Globus pallidus (tissue), 1 donor: ENCODE measurements around the gene SLC39A8.
"Not testable (repeated sequence)": the region's sequence is repeated elsewhere in the genome, so short reads cannot be mapped to it uniquely, and the experiment has no call there.

Experiments
- DNase-seq: peaks from one replicate; pipeline ENCODE4 v3.0.0-alpha.2; 2015; ENCODE audit warnings: low spot score

The SLC39A8 gene

DNA sequence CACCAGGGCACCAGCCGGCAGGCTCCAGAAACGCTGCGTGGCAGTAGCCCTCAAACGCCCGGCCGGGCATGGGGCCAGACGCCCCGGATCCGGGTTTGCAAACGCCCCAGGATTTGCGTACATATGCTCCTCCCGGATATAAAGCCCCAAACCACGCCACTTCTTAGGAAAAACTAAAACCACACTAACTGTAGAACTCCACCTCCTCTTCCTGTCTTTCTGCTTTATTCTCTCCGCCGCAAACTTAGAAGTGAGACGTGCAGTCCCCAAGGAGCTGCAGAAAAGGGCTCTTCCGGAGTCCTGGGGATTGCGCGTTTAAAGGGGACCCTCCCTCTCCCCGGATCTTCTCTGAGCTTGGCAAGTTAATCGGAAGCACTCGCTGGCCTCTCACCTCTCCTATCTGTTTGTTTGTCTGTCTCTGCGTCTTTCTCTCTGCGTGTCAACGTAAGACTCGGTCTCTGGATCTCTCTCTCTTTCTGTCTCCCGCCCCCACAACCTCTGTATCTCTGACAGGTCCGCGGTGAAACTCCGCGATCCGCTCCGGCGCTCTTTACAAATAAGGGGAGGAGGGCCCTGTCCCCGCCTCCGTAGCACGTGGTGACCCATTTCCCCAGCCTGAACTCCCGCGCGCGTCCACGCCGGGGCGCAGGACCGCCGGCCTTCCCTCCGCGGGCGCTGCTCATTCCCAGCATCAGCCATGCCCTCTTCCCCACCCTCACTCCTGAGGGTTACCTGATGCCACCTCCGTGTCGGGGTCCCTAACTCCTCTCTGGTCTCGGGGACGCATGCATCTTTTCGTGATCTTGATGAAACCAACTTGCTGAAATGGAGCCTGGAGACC, at the start of gene SLC39A8:
SLC39A8 (minus strand) TSS at position 529 of the 841 bp plus-strand sequence. CDS start 820 bp downstream, outside the sequence.
- peak; percentile 75 for DNase-seq

DNA sequence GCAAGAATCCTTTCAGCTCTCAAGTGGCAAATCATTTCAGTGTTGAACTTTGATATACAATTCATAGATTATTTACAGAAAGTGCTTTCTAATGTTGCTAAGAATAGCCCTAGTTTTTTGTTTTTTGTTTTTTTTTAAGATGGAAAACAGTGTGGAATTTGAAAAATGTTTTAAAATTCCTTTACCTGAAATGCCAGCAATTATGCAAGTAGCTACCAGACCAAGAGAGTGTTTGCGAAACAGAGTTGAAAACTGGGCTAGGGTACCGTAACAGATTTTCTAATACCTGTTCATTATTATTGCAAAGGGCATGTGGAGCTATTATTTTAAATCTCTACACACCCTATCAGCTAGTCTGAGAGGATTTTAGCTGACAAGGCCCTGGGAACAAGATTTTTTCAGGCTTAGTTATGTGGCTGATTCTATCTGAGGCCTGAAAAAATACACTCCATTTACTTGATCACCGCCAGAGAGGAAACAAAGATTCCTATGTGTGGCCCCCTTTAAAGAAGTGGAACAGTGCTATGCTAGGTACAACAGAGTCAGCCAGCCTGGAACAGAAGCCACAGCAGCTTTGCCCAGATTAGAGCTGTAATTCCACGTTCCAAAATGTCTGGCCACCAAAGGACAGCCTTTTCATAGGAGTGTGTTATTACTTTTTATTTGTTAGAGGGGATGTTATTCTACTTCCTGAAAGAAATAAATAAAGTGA, 46.9 kb upstream of the SLC39A8 start:
- no peak for DNase-seq

DNA sequence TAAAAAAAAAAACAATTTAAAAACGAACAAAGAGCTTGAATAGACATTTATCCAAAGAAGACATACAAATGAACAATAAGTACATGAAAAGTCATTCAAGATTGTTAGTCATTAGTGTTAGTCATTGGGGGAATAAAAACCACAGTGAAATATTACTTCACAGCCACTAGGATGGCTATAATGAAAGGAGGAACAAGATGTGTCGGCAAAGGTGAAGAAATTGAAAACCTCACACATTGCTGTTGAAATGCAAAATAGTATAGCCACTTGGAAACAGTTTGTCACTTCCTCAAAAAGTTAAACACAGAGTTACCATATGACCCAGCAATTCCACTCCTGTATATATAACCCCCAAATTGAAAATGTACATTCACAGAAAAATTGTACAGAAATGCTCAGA, 45.2 kb upstream of the SLC39A8 start:
- no peak for DNase-seq

DNA sequence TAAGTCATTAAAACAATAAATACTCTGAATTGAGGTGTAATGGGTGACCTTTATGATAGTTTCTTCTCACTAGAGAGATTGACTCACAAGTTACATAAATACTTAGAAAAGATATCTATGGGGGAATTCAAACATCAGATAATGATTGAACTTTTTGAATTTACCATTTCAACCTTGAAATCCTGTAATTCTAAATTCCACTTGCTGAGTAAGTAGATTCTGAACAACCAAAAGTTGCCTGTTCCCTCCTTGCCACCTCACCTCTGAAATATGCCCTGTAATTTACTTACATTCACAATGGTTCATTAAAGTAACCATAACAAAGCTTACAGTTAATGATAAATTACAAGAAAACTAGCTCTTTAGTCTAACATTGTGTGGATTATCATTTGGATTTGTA, 43.3 kb upstream of the SLC39A8 start:
- DNase-seq: no peak

DNA sequence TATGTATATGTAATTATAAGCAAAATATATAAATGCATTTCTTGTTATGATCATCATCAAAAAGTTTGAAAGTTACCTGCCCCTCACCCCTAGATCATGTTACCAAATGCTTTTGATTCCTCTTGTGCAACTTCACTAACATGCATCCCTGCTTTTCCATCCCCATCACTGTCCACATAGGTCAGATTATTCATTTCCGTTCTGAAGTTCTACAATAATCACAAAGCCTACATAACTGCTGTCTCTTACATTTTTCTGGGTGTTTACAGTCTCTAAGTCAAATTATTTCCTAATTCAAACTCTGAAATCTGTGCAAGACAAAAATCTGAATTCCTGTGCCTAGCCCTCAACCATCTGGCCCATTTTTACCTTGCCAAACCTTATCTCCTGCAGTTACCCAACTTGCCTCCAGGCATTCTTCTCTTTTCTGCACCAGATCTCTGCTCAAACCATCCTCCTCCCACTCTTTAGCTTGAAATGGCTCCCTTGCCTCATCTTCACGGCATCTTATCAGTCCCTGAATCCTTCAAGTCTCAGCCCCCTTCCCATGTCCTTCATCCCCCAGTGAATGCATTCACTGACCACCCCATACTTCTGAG, 42.4 kb upstream of the SLC39A8 start:
- DNase-seq: no peak

DNA sequence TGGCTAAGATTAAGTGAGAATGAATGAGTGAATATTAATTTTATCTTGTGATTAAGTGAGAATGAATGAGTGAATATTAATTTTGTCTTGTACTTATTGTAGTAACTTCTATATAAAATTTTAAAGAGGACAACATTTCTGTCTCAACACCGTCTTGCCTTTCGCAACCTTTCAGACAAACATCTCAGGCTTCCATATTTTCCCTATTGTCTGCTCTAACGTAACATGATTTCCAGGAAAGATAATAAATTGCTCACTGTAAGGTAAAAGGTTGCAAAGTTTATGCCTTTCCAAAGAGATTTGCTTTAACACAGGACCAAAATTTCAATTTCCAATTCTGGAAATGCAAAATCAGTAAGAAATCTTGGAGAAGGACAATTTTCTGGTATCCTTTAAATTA, 41.7 kb upstream of the SLC39A8 start:
- no peak for DNase-seq

DNA sequence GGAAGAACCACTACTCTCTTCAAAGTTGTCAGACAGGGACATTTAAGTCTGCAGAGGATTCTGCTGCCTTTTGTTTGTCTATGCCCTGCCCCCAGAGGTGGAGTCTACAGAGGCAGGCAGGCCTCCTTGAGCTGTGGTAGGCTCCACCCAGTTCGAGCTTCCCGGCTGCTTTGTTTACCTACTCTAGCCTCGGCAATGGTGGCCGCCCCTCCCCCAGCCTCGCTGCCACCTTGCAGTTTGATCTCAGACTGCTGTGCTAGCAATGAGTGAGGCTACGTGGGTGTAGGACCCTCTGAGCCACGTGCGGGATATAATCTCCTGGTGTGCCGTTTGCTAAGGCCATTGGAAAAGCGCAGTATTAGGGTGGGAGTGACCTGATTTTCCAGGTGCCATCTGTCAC, 35.0 kb upstream of the SLC39A8 start:
- not testable (repeated sequence) for DNase-seq

DNA sequence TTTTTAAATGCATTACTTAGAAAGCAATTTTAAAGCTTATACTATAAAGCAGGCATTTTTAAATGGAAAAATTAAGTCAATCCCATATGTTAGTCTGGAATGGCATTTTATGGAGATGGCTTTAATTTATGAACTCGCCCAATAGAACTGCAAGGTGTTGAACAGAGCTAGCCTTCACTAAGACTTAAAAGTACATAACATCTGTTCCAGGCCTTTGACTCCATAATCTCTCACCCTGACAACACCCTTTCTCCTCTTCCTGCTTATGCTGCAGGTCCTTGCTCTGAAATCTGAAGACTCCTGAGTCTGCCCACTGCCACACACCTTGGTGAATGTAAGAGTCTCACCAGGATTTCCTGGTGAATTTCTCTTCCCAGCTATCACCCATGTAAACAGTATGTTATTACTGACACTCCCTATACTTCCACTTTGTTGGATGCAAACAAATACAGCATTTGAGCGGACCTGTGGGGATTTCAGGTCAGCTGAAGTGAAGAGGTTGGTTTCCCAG, 17.7 kb upstream of the SLC39A8 start:
- DNase-seq: no peak

DNA sequence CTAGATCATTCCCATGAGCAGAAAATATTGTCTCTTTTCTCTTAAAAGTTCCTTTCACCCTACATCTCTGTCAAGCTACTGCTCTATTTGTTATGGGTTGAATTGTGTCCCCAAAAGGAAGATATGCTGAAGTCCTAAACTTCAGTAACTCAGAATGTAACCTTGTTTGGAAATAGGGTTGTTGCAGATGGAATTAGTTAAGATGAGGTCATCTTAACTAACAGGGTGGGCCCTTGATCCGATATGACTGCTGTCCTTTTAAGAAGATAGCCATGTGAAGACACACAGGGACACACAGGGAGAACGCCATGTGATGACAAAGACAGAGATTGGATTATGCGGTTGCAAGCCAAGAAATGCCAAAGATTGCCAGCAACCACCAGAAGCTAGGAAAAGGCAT, 12.8 kb upstream of the SLC39A8 start:
- DNase-seq: no peak

DNA sequence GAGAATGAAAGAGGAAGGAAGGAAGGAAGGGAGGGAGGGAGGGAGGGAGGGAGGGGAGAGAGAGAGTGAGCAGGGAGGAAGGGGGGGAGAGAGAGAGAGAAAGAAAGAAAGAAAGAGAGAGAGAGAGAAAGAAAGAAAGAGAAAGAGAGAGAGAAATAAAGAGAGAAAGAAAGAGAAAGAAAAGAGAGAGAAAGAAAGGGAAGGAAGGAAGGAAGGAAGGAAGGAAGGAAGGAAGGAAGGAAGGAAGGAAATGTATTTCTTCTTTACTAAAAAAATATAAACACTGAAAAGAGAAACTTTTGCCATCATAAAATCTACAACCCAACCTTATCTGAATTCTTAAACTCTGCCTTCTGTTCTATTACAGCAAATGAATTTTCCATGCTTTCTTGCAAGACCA, 12.4 kb upstream of the SLC39A8 start:
- DNase-seq: not testable (repeated sequence)

DNA sequence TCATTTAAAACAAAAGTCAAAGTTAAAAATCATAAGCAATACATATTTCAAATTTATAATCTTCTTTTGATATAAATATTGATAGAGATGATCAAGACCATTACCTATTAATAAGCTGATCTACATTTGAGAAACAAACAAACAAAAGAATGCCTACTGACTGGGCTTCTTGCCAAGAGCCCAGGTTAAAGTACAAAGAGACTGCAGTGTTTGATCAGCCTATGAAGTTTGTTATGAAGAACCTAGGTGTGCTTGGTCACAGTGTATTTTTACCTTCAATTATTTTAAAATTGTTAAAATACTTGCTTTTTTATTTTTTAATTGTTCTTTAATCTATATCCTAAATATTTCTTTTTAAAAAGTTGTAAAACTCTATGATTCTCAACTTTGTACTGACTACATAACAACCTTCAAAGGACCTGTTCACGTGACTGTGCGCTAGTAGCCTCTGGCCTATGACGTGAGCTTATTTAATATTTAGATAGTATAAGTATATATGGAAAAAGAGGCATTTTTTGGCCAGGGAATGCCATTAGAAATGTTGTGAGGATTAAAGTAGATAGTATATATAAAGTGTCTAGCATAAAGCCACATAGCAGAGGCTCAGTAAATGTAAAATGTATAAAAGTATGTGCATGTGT, 11.4 kb upstream of the SLC39A8 start:
- no peak for DNase-seq

DNA sequence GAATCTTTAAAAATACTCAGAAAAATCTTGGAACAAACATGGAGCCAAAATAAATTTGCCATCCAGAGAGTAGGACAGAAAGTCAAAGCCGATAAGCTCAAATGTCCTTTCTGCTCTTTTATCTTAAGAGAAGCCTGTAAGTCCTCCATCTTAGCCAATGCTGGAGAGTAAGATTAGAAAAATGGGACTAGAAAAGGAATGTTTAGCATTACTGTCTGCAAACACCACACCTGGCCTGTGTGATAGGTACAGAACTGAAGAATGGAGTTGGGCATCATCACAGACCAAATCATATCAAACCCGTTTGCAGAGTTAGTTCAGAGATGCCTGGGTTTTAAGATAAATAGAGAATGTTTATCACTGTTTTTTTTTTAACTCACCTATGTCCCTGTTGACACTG, 10.5 kb upstream of the SLC39A8 start:
- no peak for DNase-seq

DNA sequence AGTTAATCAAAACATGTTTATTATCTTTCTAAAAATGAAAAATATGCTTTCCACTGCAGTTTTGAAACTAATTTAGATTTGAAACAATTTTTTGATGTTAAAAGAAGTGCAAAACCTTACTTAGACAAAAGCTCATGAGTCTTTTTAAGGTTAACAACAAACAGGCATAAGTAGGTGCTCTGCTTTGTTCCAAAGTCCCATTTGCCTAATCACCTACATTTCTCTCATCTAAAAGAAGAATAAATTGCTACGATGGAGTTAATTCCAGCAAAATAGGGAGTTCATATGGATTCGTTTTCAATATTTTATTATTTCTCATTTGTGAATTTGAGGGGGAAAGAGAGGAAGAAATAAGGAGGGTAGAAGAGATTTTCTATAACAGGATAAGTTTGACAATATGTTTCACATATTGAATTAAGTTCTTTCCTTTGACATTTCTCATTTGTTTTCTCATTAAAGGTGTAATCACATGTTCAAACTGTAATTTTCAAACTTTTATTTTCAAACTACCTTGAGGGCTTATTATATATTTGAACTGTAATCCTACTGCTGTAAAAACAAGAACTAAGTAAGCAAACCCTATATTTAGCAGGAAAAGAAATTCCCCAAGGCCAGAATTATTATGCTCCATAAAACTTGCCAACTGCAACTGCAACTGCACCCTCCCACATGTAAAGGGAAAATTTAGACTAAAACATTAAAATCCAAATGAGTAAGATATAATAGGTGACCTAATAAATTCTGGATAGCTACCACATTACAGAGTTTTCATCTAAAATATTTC, 9.6 kb upstream of the SLC39A8 start:
- no peak for DNase-seq

DNA sequence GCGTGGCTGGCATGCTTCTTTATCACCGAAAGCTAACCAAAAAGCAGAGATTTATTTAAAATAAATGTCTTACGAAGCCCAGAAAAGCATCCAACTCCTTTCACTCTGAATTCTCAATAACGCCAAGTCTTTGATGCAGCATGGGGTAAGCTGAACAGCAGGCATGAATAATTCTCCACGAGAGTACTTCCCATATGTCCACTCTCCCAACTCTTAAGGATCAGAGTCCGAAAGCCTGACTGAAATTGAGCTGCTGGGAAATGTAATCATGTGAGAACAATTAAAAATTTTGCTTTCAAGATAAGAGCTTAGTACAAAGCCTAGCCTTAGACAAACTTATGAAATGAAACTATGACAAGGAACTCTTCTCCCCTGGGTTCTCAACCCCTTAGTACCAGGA, 7.5 kb upstream of the SLC39A8 start:
- no peak for DNase-seq

DNA sequence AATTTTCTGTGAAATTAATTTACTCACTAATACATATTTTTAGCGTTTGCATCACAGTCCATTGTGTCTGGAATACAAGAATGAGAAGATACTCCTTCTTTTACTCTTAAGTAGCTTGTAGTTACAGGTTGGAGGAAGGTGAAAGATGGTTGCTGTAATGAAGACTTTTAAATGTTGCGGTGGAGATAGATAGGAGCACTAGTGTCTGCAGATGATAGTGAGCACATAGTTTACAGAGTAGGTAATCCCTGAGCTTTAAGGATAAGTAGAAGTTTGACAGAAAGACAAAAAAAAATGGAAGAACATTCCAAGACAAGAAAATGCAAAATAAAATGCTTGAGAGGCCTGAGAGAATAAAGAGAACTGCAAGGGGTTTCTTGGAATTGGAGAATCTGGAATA, 5.4 kb upstream of the SLC39A8 start:
- DNase-seq: no peak

DNA sequence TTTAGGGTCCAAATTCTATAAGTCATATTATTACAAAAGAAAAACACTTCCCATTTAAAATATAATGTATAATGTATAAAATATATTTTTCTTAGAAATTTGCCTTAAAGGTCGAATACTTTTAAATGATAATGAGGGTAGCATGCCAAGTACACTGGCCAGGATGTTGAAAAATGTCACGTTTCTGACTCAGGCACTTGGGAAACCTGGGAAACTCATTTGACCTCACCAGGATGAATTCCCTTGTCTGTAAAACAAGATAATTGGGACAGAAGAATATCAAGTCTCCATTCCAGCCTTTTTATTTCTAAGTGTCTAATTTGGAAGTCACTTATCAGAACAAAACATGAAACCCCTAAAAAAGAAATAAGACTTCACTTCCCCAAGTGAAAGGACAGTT, 3.4 kb upstream of the SLC39A8 start:
- DNase-seq: no peak

DNA sequence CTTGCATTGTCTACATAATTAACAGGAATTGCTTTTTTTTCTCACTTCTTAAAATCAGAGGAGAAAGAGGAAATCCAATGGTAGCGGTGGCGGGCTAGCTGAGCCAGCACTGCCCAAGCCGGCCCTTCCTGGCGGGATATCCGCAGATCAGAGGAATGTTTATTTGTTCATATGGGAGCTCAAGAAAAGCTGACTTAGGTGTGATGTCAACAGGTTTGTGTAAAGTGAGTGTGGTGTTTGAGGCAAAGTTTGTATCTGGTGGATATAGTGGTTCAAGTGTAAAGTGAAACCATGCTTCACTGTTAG, 466 bp upstream of the SLC39A8 start:
- no peak for DNase-seq

DNA sequence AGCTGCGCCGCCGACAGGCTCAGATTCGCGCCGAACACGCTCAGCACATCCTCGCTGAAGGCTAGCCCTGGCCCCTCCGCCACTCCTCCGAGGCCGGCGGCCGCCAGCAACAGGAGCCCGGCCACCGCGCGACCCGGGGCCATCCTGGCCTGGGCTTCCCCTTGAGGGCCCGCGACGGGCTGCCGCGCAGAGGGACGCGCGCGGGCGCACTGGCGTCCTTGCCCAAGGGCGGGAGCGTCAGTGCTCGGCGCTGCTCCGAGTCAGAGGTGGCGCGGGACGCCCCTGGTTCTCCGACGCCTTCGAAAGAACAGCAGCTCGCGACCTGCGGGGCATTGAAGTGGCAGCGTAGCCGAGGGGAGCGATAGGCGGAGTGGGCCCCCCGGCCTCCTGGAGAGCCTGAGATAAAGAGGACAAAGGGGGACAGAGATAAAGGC, 745 bp downstream of the SLC39A8 start:
- peak; percentile 19 for DNase-seq

DNA sequence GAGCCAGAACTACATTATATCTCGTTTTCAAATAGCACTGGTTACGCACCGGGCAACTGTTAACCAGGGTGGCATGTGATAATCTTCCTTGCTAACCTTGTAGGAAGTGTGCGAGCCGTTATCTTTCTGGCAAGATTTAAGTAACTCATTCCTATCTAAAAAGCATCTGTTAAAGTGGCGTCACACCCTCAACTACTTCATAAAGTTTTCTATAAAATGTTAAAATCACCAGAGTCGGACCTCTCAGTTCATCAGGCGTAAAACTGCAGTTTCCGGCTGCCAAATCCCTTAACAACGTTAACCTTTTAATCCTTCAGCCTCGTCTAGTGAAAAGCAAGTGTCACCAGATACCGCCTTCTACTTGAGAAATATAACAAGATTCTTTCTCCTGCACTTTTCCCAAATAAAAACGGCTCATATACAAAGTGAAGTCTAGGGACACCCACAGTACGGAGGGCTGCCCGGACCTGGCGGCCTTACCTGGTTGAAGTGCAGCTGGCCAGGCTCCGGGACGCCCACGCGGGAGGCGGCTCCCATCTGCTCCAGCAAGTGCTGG, 1.2 kb downstream of the SLC39A8 start:
- no peak for DNase-seq

DNA sequence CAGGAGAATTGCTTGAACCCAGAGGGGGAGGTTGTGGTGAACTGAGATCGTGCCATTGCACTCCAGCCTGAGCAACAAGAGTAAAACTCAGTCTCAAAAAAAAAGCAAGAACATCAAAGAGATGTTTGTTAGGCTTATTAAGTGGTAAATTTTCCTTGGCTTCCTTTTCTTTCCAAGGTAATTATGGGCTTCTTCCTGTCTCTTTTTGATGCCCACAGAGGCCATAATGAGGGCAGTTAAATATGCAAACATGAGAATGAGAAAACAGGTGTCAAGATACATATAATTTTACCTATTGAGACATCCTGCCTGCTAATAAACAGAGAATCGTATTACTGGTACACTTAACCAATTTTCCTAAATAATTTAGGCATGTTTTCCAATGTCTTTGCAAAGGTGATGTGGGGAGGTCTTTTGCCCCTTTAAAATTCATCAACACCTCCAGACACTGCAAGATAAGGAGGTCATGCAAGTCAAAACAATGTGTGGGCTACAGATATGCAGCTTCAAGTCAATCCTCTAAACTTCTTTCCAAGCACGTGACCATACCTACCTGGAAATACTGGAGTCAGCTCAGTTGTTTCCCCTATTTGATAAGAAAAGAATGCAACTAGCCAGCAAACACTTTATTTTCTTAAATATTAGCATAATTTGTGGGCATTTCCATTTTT, 2.7 kb downstream of the SLC39A8 start:
- DNase-seq: no peak

DNA sequence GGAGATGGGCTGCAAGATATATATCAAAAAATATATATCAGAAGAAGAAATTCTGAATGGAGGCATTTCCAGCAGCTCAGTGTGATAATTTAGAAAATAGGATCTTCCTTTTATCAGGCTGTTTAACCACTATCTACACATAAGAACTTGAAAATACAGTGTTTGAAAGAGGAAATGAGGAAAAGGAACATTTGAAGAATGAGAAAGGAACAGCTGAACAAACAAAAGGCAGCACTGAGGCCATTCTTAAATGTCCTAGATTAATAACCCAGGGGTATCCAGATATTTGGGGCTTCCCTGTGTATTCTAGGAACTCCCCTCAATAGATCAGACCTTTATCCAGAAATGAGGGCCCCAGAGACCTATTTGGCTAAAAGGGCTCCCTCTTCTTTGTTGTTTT, 4.1 kb downstream of the SLC39A8 start:
- no peak for DNase-seq
